ENCODE measurements around the gene TUBA4A.

TUBA4A gene

DNA sequence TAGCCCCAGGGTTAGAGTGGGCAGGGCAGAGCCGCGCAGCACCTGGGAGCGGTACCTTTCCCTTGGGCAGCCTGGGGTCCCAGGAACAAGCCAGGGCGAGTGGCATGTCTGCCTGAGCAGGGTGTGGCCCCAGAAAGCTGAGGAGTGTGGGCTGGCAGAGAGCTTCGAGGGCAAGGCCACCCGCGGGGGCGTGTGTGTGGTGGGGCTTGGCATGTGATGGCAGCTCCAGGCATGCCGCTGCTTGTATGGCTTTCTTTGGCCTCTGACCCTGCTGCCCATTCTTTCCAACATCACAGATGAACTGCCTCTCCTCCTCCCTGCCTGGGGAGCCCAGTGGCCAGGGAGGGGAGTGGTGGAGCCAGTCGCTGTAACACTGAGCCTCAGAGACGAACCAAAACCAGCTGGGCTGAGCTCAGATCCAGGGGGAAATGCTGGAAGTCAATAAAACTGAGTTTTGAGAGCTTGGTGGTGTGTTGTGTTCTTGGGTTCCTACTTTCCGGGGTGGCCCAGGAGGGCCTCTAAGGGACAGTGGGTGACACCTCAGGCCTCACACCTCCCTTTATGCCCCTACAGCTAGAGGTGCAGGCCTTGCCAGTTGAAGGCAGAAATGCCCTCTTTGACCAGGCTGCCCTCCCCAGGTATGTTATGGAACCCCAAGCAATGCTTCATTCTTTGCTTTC is 32.9 kb upstream of the TUBA4A start:
- H3K9me3 ChIP-seq (ENCODE audit: control insufficient read depth, insufficient read depth, low read length) = no peaks in the 10 kb centered on the region
- no peak overlapping the region for H3K4me3 ChIP-seq (ENCODE audit: low read length)
- no CpG with 5 or more reads among the region's 12 CpGs for WGBS (ENCODE audit: insufficient coverage, insufficient read length)
- peaks cover 4% of the 10 kb centered on the region for H3K36me3 ChIP-seq (ENCODE audit: control insufficient read depth, insufficient read depth, low read length)
- no peak overlapping the region for H3K27ac ChIP-seq (ENCODE audit: low read length)
- no peak for DNase-seq (ENCODE audit: low read depth, low spot score)
- no peaks in the 10 kb centered on the region for H3K27me3 ChIP-seq (ENCODE audit: control insufficient read depth, insufficient read depth, low read length)
- peaks cover 7% of the 10 kb centered on the region; the same call in 1 of the 2 replicates for H3K4me1 ChIP-seq (ENCODE audit: control insufficient read depth, insufficient read depth, low read length)

- Histone ChIP-seq H3K4me1 (ENCODE audit: control insufficient read depth, insufficient read depth, low read length) (peaks cover 7% of the 10 kb centered on the region; the same call in 1 of the 2 replicates), H3K27me3 (ENCODE audit: control insufficient read depth, insufficient read depth, low read length) (no peaks in the 10 kb centered on the region), H3K36me3 (ENCODE audit: control insufficient read depth, insufficient read depth, low read length) (peaks cover 4% of the 10 kb centered on the region), H3K9me3 (ENCODE audit: control insufficient read depth, insufficient read depth, low read length) (no peaks in the 10 kb centered on the region), H3K4me3 (ENCODE audit: low read length) (no peak overlapping the region), H3K27ac (ENCODE audit: low read length) (no peak overlapping the region)
- DNase-seq (ENCODE audit: low read depth, low spot score) = no peak
- no CpG with 5 or more reads among the region's 17 CpGs for WGBS (ENCODE audit: insufficient coverage, insufficient read length)
Observed at GRCh38 chr2:219285894-219286425, 32.2 kb upstream of the TUBA4A start.

DNA sequence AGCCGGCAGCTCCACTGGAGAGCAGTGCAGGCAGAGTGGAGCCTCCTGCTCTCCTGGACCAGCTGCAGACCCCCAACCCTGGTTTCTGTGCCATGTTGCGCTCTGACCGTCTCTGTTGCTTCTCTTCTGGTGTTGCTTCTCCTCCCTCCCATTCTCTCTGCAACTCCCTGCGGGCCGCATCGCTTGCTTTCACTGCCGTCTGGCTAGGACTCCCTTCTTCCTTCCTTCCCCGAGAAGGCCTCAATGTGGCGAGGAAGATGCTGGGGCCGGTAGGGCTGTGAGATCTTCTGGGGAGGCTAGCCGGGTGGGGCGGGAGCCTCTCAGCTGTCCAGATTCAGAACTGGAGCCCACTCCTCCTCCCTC is 31.6 kb upstream of the TUBA4A start:
- Histone ChIP-seq H3K4me1 (ENCODE audit: control insufficient read depth, insufficient read depth, low read length) (peaks cover 7% of the 10 kb centered on the region; the same call in 1 of the 2 replicates), H3K4me3 (ENCODE audit: low read length) (no peak overlapping the region), H3K27ac (ENCODE audit: low read length) (no peak overlapping the region), H3K36me3 (ENCODE audit: control insufficient read depth, insufficient read depth, low read length) (peaks cover 4% of the 10 kb centered on the region), H3K9me3 (ENCODE audit: control insufficient read depth, insufficient read depth, low read length) (no peaks in the 10 kb centered on the region), H3K27me3 (ENCODE audit: control insufficient read depth, insufficient read depth, low read length) (no peaks in the 10 kb centered on the region)
- no CpG with 5 or more reads among the region's 12 CpGs for WGBS (ENCODE audit: insufficient coverage, insufficient read length)
- DNase-seq (ENCODE audit: low read depth, low spot score) = no peak

GRCh38 chr2:219284501-219285372 is 31.0 kb upstream of the TUBA4A start:
- Histone ChIP-seq H3K36me3 (ENCODE audit: control insufficient read depth, insufficient read depth, low read length) (peaks cover 4% of the 10 kb centered on the region; the same call in 1 of the 2 replicates), H3K27ac (ENCODE audit: low read length) (no peak overlapping the region), H3K9me3 (ENCODE audit: control insufficient read depth, insufficient read depth, low read length) (no peaks in the 10 kb centered on the region), H3K27me3 (ENCODE audit: control insufficient read depth, insufficient read depth, low read length) (no peaks in the 10 kb centered on the region), H3K4me3 (ENCODE audit: low read length) (no peak overlapping the region), H3K4me1 (ENCODE audit: control insufficient read depth, insufficient read depth, low read length) (peaks cover 7% of the 10 kb centered on the region)
- no peak for DNase-seq (ENCODE audit: low read depth, low spot score)
- WGBS (ENCODE audit: insufficient coverage, insufficient read length) = no CpG with 5 or more reads among the region's 16 CpGs

GRCh38 chr2:219282943-219283581 is 29.3 kb upstream of the TUBA4A start:
- no CpG with 5 or more reads among the region's 17 CpGs for WGBS (ENCODE audit: insufficient coverage, insufficient read length)
- no peaks in the 10 kb centered on the region for H3K27me3 ChIP-seq (ENCODE audit: control insufficient read depth, insufficient read depth, low read length)
- H3K36me3 ChIP-seq (ENCODE audit: control insufficient read depth, insufficient read depth, low read length) = peaks cover 4% of the 10 kb centered on the region; the same call in 1 of the 2 replicates
- no peak overlapping the region for H3K27ac ChIP-seq (ENCODE audit: low read length)
- peaks cover 11% of the 10 kb centered on the region for H3K4me1 ChIP-seq (ENCODE audit: control insufficient read depth, insufficient read depth, low read length)
- DNase-seq (ENCODE audit: low read depth, low spot score) = no peak
- no peak overlapping the region for H3K4me3 ChIP-seq (ENCODE audit: low read length)
- no peaks in the 10 kb centered on the region for H3K9me3 ChIP-seq (ENCODE audit: control insufficient read depth, insufficient read depth, low read length)

GRCh38 chr2:219282375-219282774 is 28.7 kb upstream of the TUBA4A start:
- H3K9me3 ChIP-seq (ENCODE audit: control insufficient read depth, insufficient read depth, low read length) = no peaks in the 10 kb centered on the region
- no peaks in the 10 kb centered on the region for H3K27me3 ChIP-seq (ENCODE audit: control insufficient read depth, insufficient read depth, low read length)
- H3K27ac ChIP-seq (ENCODE audit: low read length) = no peak overlapping the region
- peaks cover 14% of the 10 kb centered on the region for H3K4me1 ChIP-seq (ENCODE audit: control insufficient read depth, insufficient read depth, low read length)
- no CpG with 5 or more reads among the region's 5 CpGs for WGBS (ENCODE audit: insufficient coverage, insufficient read length)
- no peak overlapping the region for H3K4me3 ChIP-seq (ENCODE audit: low read length)
- DNase-seq (ENCODE audit: low read depth, low spot score) = no peak
- peaks cover 4% of the 10 kb centered on the region; the same call in 1 of the 2 replicates for H3K36me3 ChIP-seq (ENCODE audit: control insufficient read depth, insufficient read depth, low read length)

DNA sequence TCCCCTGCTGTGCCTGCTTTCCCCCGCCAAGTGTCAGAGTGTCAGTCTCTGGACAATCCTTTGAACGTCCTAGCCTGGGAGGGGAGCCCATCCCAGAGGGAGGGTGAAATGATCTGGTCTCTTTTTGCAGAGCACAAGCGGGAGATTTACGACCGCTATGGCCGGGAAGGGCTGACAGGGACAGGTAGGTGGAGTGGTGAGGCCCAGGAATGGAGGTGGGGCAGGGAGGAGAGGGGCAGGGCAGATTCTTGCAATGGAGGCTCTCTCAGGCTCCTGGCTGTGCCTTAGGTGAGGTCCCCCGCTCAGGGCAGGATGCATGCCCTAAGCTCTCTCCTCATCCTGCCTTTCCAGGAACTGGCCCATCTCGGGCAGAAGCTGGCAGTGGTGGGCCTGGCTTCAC is 27.9 kb upstream of the TUBA4A start:
- H3K4me3 ChIP-seq (ENCODE audit: low read length) = no peak overlapping the region
- no peak for DNase-seq (ENCODE audit: low read depth, low spot score)
- no CpG with 5 or more reads among the region's 8 CpGs for WGBS (ENCODE audit: insufficient coverage, insufficient read length)
- H3K27ac ChIP-seq (ENCODE audit: low read length) = no peak overlapping the region
- no peaks in the 10 kb centered on the region for H3K27me3 ChIP-seq (ENCODE audit: control insufficient read depth, insufficient read depth, low read length)
- H3K4me1 ChIP-seq (ENCODE audit: control insufficient read depth, insufficient read depth, low read length) = peaks cover 11% of the 10 kb centered on the region
- no peaks in the 10 kb centered on the region for H3K9me3 ChIP-seq (ENCODE audit: control insufficient read depth, insufficient read depth, low read length)
- peaks cover 4% of the 10 kb centered on the region; the same call in 1 of the 2 replicates for H3K36me3 ChIP-seq (ENCODE audit: control insufficient read depth, insufficient read depth, low read length)

DNA sequence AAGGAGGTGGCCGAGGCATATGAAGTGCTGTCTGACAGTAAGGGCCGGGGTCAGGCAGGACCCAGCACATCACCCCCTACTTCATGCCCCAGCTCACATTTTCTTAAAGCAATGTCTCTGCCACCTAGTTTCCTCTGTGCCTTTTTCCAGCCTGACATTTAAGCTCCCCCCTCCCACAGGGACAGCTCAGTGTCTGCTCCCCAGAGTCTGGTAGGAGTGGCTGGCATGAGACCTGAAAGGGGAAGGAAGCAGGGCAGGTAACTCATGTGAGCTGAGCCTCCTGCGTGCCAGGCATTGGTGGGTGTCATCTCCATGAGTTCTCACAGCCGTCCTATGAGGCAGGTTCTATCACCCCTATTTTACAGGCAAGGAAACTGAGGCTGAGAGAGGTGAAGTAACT is 26.9 kb upstream of the TUBA4A start:
- no peak overlapping the region for H3K27ac ChIP-seq (ENCODE audit: low read length)
- DNase-seq (ENCODE audit: low read depth, low spot score) = no peak
- no peak overlapping the region for H3K4me3 ChIP-seq (ENCODE audit: low read length)
- H3K27me3 ChIP-seq (ENCODE audit: control insufficient read depth, insufficient read depth, low read length) = no peaks in the 10 kb centered on the region
- WGBS (ENCODE audit: insufficient coverage, insufficient read length) = no CpG with 5 or more reads among the region's 4 CpGs
- H3K36me3 ChIP-seq (ENCODE audit: control insufficient read depth, insufficient read depth, low read length) = peaks cover 4% of the 10 kb centered on the region; the same call in 1 of the 2 replicates
- H3K4me1 ChIP-seq (ENCODE audit: control insufficient read depth, insufficient read depth, low read length) = peaks cover 8% of the 10 kb centered on the region
- H3K9me3 ChIP-seq (ENCODE audit: control insufficient read depth, insufficient read depth, low read length) = no peaks in the 10 kb centered on the region

DNA sequence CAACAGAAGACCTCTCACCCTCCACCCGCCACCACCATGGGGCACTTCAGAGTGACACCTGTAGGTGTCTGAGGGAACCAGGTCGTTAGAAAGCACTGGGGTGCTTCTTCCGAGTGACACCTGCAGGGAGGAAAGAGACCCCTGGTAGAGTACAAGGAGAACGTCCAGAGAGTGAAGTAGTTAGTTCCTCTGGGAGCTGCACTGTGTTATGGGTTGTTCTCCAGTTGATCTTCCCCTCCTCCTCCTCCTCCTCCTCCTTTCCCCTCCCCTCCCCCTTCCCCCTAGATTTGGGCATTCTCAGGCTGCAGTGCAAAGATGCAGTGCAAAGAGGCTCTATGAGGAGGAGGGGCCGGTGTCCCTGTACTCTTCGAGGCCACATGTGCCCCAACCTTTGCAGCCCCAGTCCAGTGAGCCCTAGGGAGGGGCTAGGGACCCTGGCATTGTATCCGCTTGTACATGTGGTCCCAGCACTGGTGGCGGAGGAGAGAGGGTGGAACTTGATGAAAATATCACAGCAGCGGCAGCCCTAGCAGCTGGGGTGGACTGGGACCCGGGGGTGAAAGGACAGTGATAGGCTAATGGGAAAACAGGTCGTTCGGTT is 26.3 kb upstream of the TUBA4A start:
- Histone ChIP-seq H3K27ac (ENCODE audit: low read length) (no peak overlapping the region), H3K9me3 (ENCODE audit: control insufficient read depth, insufficient read depth, low read length) (no peaks in the 10 kb centered on the region), H3K4me1 (ENCODE audit: control insufficient read depth, insufficient read depth, low read length) (peaks cover 7% of the 10 kb centered on the region; the same call in 1 of the 2 replicates), H3K36me3 (ENCODE audit: control insufficient read depth, insufficient read depth, low read length) (peaks cover 4% of the 10 kb centered on the region; the same call in 1 of the 2 replicates), H3K27me3 (ENCODE audit: control insufficient read depth, insufficient read depth, low read length) (no peaks in the 10 kb centered on the region), H3K4me3 (ENCODE audit: low read length) (peak overlapping the region; percentile 30; the same call in 1 of the 2 replicates)
- WGBS (ENCODE audit: insufficient coverage, insufficient read length) = no CpG with 5 or more reads among the region's 12 CpGs
- DNase-seq (ENCODE audit: low read depth, low spot score) = no peak
